Panc1 (cell line): ENCODE results near the gene FIBCD1. TPM values are rescaled to one million over a fixed set of nuclear protein-coding genes. Genes with fewer than 3 reads are reported as not detected.

Source experiments
- ATAC-seq: fragments of 200-7000 bp; cut with Tn5 transposase; 2 replicates; pipeline ENCODE4 v1.9.1; 2020; ENCODE audit warnings: mild to moderate bottlenecking, moderate library complexity
- BruUV-seq: library from RNA; stranded (reverse); fragments of 400-500 nt; replicated peaks from 2 replicates; lab custom pipeline; 2021; lab: Mats Ljungman, UMichigan
- CTCF ChIA-PET: fragments of 300-600 bp; sonication (Branson Sonifier 250); formaldehyde crosslinking; loops from one replicate; lab custom pipeline; 2022; ENCODE audit warnings: antibody characterized with exemption; lab: Charles Lee
- POLR2A ChIA-PET: fragments of 300-600 bp; sonication (Branson Sonifier 250); formaldehyde crosslinking; loops from one replicate; lab custom pipeline; 2022; ENCODE audit warnings: antibody characterized with exemption; lab: Charles Lee
- DNase-seq: peaks from one replicate; pipeline ENCODE4 v3.0.0-alpha.2; 2010; ENCODE audit warnings: low read depth, low spot score
- H3K27ac ChIP-seq: 2 replicates; pipeline ENCODE4 v1.5.1; 2011; ENCODE audit warnings: mild to moderate bottlenecking, low read length, inconsistent platforms
- H3K27me3 ChIP-seq: fragments of 200-500 bp; sonication (Bioruptor generic); 2 replicates; pipeline ENCODE4 v1.6.0; 2014; ENCODE audit warnings: low read length, inconsistent platforms; ENCODE audit not compliant: control insufficient read depth, insufficient read depth
- H3K36me3 ChIP-seq: fragments of 200-500 bp; sonication (Bioruptor generic); 2 replicates; pipeline ENCODE4 v1.5.1; 2014; ENCODE audit warnings: inconsistent platforms, mild to moderate bottlenecking, low read length, moderate library complexity; ENCODE audit not compliant: control insufficient read depth, insufficient read depth
- H3K4me1 ChIP-seq: 2 replicates; pipeline ENCODE4 v1.5.1; 2011; ENCODE audit warnings: inconsistent platforms, mild to moderate bottlenecking, low read length, moderate library complexity; ENCODE audit not compliant: control insufficient read depth, insufficient read depth
- H3K4me3 ChIP-seq, 2 experiments: 2 replicates each; pipeline ENCODE4 v1.5.1; 2011 to 2012; ENCODE audit warnings: low read depth in 2 of 2, low read length in 2 of 2, mild to moderate bottlenecking in 2 of 2, inconsistent platforms in 1 of 2, moderate library complexity in 1 of 2
- H3K9me3 ChIP-seq: fragments of 200-500 bp; sonication (Bioruptor generic); 2 replicates; pipeline ENCODE4 v1.5.1; 2014; ENCODE audit warnings: low read depth, mild to moderate bottlenecking, inconsistent platforms, low read length, moderate library complexity; ENCODE audit not compliant: control insufficient read depth, insufficient read depth
- CTCF ChIP-seq: fragments of 450-650 bp; IDR thresholded peaks from 2 replicates; pipeline ENCODE4 v1.5.1; 2017; ENCODE audit warnings: mild to moderate bottlenecking
- POLR2AphosphoS5 ChIP-seq: IDR thresholded peaks from 2 replicates; pipeline ENCODE4 v1.6.1; 2012; ENCODE audit warnings: mild to moderate bottlenecking, low read depth, low read length, moderate library complexity
- REST ChIP-seq, 2 experiments: IDR thresholded peaks; 2 replicates each; pipeline ENCODE4 v1.6.1; 2011 to 2012; ENCODE audit warnings: low read depth in 2 of 2, control low read depth in 1 of 2, low read length in 1 of 2, mild to moderate bottlenecking in 1 of 2, moderate library complexity in 1 of 2; ENCODE audit not compliant: insufficient read depth in 1 of 2
- SIN3A ChIP-seq: IDR thresholded peaks from 2 replicates; pipeline ENCODE4 v1.6.1; 2012; ENCODE audit warnings: low read depth, mild to moderate bottlenecking, low read length, moderate library complexity, borderline replicate concordance; ENCODE audit not compliant: insufficient read depth
- TCF7L2 ChIP-seq: IDR thresholded peaks from 2 replicates; pipeline ENCODE4 v1.6.1; 2011; ENCODE audit warnings: mild to moderate bottlenecking, low read depth, low read length, inconsistent platforms
- in situ Hi-C: cut with HindIII; loops from 2 replicates; pipeline ENCODE4 v1.10.0; 2016; ENCODE audit warnings: low sequenced_read_pairs, low pct_unique_long_range_greater_than_20kb
- intact Hi-C: fragments of 100-400 bp; cut with micrococcal nuclease; formaldehyde crosslinking; loops from one replicate; pipeline ENCODE4 v1.10.0; 2022; ENCODE audit not compliant: unreplicated experiment
- total RNA-seq: library from RNA; stranded (reverse); gene quantifications from one replicate; pipeline ENCODE4 v1.2.1, GENCODE V29; 2021; ENCODE audit not compliant: unreplicated experiment

Gene FIBCD1
- total RNA-seq, 1 experiment from 2014 or later = 16.3 TPM

GRCh38 chr9:130878295-130878694 is 60.8 kb downstream of the FIBCD1 start:
- Histone ChIP-seq H3K36me3 (peaks cover 12% of the 10 kb centered on the region; the same call in 1 of the 2 replicates), H3K27me3 (no peaks in the 10 kb centered on the region), H3K9me3 (no peaks in the 10 kb centered on the region), H3K27ac (no peak overlapping the region), H3K4me3 (no peak overlapping the region), H3K4me1 (no peaks in the 10 kb centered on the region)
- ChIA-PET POLR2A (no interaction called here), CTCF (interaction anchor here (1.7 kb wide), 1 partner anchor 12 kb away, joined by 10 read pairs; no protein-coding TSS in a partner anchor)
- in situ Hi-C loops = no loop called here
- no peak for ATAC-seq
- no TSS peak for BruUV-seq
- no peak for DNase-seq
- intact Hi-C loops = no loop called here
- TF ChIP-seq POLR2AphosphoS5 (no peak), TCF7L2 (no peak), SIN3A (no peak)

- in situ Hi-C loops = no loop called here
- no peaks in the 10 kb centered on the region for H3K9me3 ChIP-seq
- no TSS peak for BruUV-seq
- H3K4me1 ChIP-seq = no peaks in the 10 kb centered on the region
- DNase-seq = no peak
- no peak overlapping the region for H3K27ac ChIP-seq
- ChIA-PET POLR2A (no interaction called here), CTCF (interaction anchor here (1.7 kb wide), 1 partner anchor 11 kb away, joined by 10 read pairs; no protein-coding TSS in a partner anchor)
- intact Hi-C loops = no loop called here
- TF ChIP-seq CTCF (no peak), SIN3A (no peak), REST (IDR thresholded peaks at IDR 0.05; ENCODE audit: insufficient read depth in 1 of 2, low read depth in 2 of 2, low read length in 1 of 2) (no peak), TCF7L2 (no peak), POLR2AphosphoS5 (no peak)
- peaks cover 12% of the 10 kb centered on the region; the same call in 1 of the 2 replicates for H3K36me3 ChIP-seq
- ATAC-seq = no peak
- no peaks in the 10 kb centered on the region for H3K27me3 ChIP-seq
- no peak overlapping the region for H3K4me3 ChIP-seq
Observed at GRCh38 chr9:130877300-130877699, 61.7 kb downstream of the FIBCD1 start.

GRCh38 chr9:130874783-130875182 is 64.3 kb downstream of the FIBCD1 start:
- TF ChIP-seq POLR2AphosphoS5 (no peak), SIN3A (no peak), TCF7L2 (no peak), REST (IDR thresholded peaks at IDR 0.05; ENCODE audit: insufficient read depth in 1 of 2, low read depth in 2 of 2, low read length in 1 of 2) (no peak), CTCF (no peak)
- no peaks in the 10 kb centered on the region for H3K27me3 ChIP-seq
- intact Hi-C loops (loop anchor here (5.0 kb wide), 1 partner anchor 123 kb away; no protein-coding TSS in a partner anchor), in situ Hi-C loops (no loop called here)
- CTCF ChIA-PET = no interaction called here
- no peaks in the 10 kb centered on the region for H3K9me3 ChIP-seq
- POLR2A ChIA-PET = no interaction called here
- BruUV-seq = no TSS peak
- peaks cover 12% of the 10 kb centered on the region; the same call in 1 of the 2 replicates for H3K36me3 ChIP-seq
- ATAC-seq (no peak), DNase-seq (no peak)
- H3K4me3 ChIP-seq = no peak overlapping the region
- H3K4me1 ChIP-seq = no peaks in the 10 kb centered on the region
- H3K27ac ChIP-seq = no peak overlapping the region
